ENCODE measurements around the gene NEDD4L.
"Not testable (repeated sequence)": the region's sequence is repeated elsewhere in the genome, so short reads cannot be mapped to it uniquely, and the experiment has no call there.

The NEDD4L gene

DNA sequence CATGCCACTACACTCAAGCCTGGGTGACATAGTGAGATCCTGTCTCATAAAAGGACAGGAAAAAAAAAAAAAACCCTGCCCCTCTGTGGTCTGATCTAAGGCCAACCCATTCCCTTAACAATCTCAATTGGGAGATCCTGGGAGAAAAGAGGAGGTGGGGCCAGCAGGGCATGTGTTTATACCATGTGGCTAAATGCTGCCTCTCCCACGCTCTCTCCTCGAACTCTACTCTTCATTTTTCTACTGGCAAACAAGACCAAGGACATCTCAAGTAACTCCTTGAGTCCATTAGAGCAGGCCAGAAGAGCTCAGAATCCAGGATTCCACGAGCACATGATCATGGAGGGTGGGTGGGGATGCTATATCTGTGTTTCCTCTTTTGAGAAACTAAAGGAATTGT is 16.7 kb upstream of the NEDD4L start:
- DNase-seq: no peak

DNA sequence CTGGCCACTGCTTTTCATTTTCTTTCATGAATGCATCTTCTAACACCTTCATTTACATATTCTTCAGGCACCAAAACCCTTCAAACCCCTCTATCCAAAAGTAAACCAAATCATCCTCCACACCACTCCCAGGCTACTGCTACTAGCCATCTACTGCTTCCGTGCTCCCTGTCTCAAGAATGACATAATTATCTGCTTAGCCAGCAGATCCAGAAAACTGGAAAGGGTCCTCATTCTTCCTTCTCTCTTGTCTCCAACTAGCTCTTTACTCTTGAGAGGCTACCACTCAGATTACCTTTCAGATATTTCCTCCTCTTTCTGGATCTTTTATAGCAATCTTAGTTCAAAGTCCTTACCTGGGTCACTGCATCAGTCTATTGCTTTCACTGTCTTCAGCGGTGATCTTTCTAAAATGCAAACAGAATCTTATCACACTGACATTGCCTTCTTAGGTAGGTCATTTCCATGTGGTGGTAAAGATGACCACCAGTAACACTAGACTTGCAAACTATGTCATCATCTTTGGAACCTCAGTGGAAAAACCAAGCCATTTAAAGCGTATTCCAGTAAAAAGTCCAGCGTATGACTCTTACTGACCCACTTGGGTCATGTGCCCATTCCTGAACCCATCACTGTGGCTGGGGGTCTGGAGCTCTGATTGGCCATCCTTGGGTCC is 15.8 kb upstream of the NEDD4L start:
- no peak for DNase-seq

DNA sequence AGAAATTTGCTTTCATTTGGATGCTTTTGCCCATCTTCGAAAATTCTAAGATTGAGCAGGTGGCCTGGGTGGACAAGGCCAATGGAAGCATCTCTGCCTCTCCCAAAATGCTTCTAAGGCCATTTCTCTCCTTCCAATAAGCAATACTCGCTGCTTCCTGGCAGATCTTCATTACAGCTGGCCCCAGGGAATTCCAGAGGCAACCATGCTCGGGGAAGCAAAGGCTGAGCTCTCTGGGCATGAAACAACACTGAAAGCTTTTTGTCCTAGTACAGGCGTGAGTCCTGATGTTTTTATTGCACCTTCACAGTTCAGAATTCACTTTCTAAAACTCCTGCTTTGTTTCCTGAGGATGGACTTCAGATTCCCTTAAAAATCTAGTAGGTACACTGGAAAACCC is 11.8 kb upstream of the NEDD4L start:
- DNase-seq: no peak

DNA sequence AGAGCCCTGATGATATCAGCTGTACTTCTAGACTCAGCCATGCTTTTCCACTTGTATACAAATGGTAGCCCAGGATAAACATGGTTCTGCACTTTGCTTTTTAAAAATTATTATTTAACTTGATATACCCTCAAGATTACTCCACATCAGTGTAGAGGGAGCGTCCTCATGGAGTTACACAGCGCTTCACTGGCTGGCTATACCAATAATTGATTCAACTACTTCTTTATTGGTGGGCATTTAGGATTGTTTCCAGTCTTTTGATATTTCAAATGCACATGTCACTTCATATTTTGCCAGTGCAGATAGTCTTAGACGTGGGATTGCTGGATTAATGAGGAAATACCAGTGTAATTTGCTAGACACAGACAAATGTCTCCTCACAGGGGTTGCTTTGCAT is 10.8 kb upstream of the NEDD4L start:
- DNase-seq: no peak

DNA sequence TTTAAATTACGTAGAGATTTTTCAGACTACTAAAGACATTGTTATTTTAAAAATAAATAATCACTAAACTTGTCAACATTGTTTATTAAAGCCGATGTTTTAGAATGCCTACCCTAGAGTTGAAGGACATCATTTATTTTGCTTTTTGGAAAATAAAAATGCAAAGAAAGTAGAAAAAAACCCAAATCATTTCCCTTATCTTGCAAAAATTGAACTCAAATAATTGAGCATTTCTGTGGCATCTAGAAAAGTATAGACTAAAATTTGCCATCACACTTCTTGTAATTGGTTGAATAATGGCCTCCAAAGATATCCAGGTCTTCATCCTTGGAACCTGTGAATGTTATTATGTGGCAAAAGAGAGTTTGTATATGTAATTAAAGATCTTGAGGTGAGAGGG is 9.7 kb upstream of the NEDD4L start:
- DNase-seq: no peak

DNA sequence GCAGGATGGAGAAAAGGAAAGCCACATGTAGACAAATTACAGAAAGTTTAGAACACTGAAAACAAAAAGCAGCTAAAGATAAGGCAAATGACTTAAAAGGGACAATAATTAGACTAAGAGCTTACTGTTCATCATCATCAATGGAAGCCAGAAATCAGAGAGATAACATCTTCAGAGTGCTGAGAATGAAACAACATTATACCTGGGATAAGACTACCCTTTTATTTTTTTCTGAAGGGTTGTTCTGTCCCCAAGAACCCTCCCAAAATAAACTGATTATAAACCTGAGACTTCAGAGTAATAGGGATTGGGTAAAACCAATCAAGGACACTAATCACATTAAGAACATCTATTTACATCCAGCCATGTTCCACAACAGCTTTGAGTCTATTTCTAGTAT is 6.9 kb upstream of the NEDD4L start:
- DNase-seq: no peak

DNA sequence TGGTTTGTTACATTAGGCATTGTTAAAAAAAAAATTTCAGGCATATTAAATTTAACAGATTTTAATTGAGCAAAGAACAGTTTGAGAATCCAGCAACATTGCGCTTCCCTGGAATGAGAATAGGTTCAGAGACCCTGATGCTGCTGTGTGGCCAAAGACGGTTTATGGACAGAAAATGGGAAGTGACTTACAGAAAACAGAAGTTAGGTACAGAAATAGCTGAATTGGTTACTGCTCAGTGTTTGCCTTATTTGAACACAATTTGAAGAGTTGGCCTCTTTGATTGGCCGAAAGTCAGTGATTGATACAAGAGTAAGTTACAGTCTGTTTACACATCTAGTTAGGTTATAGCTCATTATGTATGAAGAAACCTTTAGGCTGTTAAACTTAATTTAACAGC is 6.0 kb upstream of the NEDD4L start:
- no peak for DNase-seq

DNA sequence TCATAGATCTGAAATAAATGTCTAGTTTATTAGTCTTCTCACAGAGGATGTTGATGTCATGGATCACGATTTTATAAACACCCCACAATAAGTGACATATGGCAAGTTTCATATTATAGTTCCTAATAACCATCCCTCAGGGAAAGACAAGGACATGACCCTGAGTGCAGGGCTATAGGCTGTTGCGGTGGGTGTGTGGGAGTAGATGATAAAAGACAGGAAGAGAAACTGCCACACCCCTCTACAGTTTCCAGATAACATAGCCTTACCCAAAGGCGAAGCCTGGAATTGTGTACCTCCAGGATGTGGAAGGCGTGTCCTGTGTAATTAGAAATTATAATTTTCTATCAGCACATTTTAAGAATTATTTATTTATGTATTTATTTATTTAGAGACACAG is 2.4 kb upstream of the NEDD4L start:
- peak; percentile 71 for DNase-seq

DNA sequence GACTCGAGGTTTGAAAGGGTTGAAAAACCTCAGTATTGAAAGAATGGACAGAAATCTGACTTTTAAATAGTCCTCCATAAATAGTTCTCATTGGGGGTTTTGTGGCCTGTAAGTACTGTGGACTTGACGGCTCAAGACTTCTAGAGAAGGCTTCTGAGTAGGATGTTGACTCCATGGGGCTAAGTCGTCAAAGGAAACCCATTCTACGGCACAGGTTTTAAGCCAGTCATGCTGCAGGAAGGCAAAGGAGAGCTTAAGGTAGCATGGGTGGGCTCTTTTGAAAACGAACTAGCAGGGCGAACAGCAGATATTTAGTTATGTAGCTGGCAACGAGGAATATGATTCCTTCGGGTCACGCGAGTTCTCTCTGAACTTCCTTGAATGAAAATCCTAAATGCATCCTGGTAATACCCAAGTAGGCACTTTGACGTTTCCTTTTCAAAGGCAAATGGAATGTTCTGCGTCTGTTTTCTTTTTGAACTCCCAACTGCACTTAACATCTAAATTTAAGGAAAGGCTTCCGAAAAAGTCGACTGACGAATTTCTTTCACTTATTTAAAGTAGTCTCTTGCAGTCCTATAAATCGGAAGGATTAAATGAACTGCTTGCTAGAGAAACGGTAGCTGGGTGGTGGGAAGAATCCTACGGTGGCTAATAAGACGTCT is 1.1 kb upstream of the NEDD4L start:
- no peak for DNase-seq

DNA sequence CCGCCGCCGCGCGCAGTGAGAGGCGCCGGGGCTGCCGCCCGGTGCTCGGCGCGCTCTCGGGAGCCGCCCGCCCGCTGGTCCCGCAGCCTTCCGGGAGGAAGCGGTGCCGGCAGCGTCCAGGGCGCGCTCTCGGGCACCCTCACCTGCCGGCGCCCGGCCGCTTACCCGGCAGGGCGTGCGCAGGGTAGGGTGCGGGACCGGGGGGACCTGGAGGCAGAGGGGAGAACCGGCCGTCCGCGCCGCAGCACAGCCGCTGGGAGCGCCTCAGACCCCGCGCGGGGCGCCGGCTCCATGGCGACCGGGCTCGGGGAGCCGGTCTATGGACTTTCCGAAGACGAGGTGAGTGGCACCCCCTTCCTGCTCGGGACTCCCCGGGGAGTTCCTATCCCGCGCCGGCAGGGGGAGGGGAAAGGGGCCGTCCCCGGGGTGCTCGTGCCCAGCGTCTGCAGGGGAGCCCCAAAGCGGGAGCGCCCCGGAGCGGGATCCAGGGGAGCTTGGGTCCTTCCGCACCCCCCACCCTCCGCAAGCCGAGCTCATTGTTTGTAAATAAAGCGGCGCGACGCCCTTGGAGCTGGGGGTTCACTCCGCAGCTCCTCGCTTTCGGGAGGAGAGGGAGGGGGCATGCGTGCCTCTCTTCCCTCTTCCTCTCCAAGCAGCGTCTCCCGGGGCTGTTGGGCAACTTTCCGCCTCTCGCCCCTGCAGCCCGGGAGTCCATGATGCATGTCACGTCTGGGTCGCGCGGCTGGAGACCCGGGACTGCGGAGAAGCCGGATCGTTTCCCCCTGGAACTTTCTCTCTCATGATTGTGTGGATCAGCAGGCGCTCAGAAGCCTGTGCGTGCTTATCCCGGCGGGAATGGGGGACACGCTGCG is 580 bp downstream of the NEDD4L start:
- peak; percentile 70 for DNase-seq

DNA sequence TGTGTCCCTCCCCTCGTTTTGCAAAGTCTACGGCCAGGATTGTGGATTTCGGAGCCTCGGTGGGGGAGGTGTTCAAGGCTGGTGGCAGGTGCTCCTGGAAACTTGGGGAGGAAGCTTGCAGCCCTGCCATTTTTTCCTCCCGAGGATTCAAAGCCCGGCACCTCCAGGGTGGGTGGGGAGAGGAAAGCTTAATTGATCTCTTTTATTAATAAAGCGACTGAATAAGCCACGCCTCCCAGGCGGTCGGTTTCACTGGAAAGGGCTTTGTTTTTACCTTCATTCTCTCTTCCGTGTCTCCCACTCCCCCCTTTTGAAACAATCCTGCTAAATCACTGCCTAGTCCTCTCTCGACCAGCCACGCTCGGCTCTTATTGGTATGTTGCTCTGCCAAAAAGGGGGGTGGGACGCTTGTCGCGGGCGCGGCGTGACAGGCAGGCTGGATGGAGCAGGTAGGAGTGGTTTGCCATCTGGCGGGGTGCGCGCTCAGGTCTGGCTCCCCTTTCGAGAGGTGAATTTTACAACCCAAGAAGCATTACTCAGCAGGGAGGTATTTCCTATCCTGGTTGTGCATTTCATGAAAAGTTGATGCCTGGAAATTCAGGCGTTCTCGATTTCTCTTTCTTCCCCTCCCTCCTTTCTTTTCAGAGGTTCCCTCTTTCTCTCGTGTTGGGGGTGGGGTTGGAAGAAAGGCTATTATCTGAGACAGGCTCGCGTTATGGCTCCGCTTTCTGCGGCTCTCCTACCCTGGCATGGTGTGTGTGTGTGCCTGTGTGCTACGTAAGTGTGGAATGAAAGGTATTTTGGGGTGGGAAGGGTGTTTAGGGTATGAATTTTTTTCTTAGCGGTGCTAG is 1.4 kb downstream of the NEDD4L start:
- DNase-seq: peak; percentile 86

DNA sequence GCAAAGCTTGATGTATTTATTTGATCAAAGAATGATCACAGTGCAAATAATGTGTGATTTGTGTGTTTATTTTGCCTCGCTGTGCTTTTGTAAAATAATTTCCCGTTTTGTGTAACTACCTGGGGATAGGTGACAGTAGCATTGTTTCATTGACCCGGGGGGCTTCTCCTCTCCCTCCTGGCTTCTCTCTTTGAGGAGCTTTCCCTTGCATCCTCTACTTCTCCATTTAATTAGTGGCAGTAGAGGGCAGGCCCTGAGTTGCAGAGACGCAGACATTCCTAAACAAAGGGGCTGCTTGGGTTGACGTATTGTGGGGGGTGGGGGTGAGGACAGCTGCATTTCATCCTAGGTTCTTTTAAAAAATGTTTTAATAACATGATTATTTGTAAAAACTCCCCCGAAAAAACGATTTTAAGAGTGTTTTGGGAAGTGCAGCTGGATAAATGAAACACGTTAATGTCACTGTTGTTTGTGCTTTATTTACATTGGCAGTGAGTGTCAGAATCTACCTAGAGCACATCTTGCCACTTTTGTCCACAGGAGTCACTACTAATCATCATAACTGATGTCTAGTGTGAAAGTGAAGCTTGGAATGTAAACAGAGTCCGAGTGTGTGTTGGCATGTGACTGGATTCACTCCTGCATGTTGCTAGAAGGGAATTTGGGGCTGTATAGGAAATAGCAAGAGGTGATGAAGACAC is 2.2 kb downstream of the NEDD4L start:
- DNase-seq: peak; percentile 80

DNA sequence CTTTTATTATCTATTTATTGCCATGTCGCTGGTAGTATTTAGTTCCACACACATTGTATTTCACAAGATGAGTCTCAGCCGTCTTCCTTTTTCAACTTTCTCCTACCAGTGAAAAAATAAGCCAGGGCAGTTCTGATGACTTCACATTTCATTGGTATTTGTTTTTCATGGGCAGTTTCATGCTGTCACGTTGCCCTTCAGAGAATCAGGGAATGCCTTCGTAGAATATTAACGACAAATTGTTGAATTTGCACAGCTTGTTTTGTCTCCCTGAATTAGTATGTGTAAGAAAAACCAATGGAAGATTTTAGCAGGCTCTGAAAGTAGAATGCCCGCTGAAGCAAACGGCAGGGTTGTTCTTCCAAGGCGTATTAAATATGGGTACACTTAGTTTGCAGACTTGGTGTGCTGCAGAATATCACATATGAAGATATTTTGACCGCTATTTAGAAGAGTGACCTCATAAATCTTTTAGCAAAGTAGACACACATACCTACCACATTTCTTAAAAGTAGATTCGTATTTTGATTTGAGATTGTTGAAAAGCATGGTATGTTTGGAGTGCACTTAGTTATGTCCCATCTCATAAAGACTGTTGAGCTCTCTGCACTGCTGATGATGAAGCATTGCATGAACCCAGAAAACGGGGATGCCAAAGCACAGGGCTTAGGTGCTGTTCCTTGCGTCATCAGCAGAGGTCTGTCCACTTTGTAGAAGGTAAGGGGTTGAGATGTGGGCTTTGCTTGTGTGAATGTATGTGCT is 2.9 kb downstream of the NEDD4L start:
- DNase-seq: no peak

DNA sequence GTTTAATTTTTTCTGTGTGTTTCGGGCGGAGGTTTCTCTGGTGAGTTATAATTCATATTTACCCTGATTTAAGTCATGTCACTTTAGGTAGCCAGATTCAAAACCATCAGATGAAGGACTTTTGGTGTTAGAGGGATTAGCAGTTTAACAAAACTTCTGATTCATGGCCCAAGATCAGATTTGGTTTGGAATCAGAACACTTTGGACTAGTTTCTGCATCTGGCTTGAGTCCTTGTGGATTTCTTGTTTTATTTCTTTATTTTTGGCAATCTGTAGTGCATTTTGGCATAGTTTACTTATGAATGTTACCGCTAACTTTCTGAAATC is 3.5 kb downstream of the NEDD4L start:
- DNase-seq: no peak

DNA sequence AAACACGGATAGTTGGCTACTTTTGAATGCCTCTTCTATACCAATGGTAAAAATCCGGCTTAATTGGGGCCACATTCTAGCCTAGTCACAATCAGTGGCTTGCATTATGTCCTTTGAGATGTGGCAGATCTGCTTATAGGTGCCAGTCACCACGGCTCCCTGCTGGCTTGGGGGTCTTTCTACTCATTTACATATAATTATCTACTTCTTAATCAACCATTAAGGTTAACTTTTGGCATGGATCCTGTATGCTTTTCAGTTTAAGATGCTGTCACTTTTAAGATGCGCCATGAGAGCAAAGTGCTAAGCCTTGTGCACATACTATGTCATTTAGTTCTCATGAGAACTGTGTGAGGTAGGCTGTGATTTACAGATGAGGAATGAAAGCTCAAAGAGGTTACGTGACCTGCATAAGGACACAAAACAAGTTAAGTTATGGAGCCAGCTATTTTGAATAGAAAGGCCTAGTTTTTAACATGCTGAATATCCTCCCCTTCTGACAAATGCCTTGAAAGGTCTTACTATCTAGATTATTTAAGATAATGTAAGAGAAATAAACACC is 4.1 kb downstream of the NEDD4L start:
- DNase-seq: no peak

DNA sequence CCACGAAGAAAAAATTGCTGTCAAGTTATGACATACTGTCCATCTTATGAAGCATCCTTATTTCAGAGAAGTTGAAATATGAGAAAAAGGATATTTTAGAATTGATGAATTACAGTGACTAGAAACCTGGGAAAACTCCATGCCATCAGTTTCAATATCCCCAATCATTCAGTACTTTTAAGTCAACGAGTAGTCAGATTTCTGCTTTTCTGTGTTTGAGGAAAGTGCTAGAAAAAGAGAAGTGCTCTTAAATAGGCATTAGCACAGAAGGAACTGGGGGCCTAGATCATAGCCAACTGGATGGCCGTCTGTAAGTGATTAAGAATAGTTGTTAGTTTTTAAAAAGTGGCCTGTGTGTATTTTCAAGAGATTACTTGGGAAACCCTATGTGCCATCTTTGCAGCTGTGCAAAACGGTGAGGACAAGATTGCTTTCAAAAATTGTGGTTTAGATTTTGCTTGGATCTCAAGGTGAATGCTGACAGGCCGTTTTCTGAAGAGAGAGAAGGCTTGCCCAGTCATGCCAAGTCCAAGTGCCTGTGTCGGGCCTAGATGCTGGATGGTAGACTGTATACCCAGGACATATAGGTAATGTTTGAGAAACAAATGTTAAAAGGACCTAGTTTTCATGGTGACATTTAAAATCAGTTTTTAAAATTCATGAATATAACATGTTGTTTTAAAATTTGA is 5.1 kb downstream of the NEDD4L start:
- no peak for DNase-seq

DNA sequence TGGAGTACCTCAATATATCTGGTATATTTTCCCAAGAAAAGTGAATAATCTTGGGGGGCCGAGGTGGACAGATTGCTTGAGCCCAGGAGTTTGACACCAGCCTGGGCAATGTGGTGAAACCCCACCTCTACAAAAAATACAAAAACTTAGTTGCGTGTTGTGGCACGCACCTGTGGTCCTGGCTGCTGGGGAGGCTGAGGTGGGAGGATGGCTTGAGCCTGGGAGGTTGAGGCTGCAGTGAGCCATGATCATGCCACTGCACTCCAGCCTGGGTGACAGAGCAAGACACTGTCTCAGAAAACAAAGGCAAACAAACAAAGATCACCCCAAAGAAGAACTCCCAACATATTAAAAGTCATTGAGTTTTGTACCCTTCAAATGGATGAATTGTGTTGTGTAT is 6.9 kb downstream of the NEDD4L start:
- DNase-seq: not testable (repeated sequence)

DNA sequence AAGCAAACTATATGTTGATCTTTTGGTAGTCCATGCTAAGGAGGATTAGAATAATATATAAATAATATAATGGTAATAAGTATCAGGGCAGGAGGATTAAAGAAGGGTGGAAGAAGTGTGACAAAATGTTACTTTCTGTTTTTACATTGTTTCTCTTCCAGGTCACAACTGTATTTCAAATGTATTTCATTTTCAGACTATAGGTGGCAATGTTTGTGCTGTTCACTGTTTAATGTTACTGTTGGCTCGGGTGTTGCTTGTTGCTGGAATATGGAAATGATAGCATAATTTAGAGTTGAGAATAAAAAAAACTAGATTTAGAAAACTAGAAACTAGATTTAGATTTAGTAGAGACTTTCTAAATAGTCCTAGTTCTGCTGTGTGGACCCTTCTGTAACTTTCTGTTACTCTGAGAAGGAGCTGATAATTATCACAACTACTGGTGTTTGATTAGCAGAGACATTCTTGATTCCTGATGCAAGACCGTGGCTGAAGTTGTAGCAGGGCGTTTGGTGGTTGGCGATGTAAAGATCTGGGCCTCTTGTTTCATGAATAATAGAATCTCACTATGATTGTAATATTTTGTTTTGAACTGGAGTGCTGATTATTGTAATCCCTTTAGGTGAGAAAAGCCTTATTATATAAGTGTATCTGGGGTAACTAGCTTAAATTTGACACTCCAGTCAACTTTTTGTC is 7.9 kb downstream of the NEDD4L start:
- DNase-seq: no peak

DNA sequence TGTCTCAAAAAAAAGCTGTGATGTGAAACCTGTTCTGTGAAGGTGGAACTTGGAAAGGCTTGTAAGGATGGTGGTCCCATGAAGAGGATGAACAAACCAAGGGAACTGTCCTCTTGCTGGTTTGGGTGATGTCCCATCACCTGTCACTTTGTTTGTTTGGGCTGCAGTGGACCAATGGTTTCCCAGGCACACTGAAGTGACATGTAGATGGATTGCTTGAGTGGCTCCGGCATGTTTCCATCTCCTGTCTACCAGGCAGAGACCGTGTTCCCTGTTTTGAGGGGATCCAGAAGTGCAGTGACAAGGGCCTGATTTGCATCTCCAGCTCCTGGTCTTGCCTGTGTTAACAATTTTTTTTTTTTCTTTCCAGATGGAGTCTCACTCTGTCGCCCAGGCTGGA is 8.9 kb downstream of the NEDD4L start:
- no peak for DNase-seq

Measured in NCI-H748 treated with DMSO at 0.1 percent for 48 hours (cell line).